Measurements from ENCODE around the gene SORCS2. TPM values are rescaled to one million over a fixed set of nuclear protein-coding genes. Genes with fewer than 3 reads are reported as not detected.

Gene SORCS2
- total and polyA plus RNA-seq, 4 donors: 2.2 to 7.7 (median 2.5) TPM

DNA sequence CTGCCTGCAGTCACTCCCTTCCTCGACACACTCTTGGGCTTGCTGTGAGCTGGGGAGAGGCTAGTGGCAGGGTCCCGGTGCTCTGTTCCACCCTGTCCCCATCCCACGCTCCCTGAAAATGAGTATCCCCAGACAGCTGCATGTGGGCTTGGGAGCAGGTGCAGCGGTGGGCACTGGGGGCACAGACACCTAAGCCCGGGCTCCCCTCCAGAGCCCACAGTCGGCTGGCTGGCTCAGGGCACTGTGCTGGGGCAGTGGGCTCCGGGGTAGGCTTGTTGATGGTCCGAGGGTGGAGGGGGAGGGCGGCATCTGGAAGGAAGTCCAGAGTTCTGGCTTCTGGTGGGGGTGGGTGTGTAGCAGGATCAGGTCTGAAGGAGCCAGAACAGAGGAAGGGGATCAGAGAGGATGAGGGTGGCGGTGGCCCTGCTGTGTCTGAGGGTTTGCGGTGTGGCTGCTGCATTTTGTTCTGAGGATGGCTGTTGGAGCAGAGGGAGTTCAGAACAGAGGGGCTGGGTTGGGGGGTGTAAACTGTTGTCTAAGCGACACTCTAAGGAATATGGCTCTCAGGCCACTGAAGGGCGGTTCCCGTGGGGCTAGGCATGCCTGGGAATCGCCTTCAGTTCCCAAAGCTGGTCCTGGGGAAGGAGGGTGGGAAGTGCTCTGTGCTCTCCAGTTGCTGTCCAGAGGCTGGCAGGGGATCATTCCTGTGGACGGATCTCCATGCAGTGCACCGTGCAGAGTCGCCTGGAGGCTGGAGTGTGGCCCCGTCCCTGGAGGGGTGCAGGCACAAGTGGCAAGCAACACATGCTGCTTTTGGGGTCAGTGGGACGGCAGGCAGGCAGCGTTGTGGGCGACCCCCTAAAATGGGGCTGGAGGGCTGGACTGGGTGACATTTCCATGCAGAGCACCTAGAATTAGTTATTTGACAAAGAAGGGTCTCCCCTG, 114.0 kb downstream of the SORCS2 start:
- peaks cover 0 to 5% (median 0%) of the 10 kb centered on the region in 5 donors for H3K4me1 ChIP-seq (ENCODE audit: control insufficient read depth in 5 of 5, insufficient read depth in 5 of 5, low read length in 5 of 5)
- no peak for DNase-seq
- no peak overlapping the region for H3K27ac ChIP-seq (ENCODE audit: low read depth in 1 of 2, low read length in 1 of 2)
- peaks cover 0 to 3% (median 0%) of the 10 kb centered on the region in 3 donors for H3K27me3 ChIP-seq (ENCODE audit: control insufficient read depth in 3 of 3, insufficient read depth in 3 of 3, low read length in 2 of 3)
- peaks cover 0 to 2% (median 0%) of the 10 kb centered on the region in 4 donors for H3K9me3 ChIP-seq (ENCODE audit: control insufficient read depth in 4 of 4, insufficient read depth in 3 of 4, low read length in 3 of 4)
- no peak overlapping the region for H3K9ac ChIP-seq (ENCODE audit: insufficient read depth in 1 of 2, low read length in 2 of 2)
- WGBS, 2 donors: 66 to 76% methylated on average over 22 of the region's 22 CpGs
- no peak overlapping the region for H3K4me3 ChIP-seq
- TF ChIP-seq, protein P1, sequence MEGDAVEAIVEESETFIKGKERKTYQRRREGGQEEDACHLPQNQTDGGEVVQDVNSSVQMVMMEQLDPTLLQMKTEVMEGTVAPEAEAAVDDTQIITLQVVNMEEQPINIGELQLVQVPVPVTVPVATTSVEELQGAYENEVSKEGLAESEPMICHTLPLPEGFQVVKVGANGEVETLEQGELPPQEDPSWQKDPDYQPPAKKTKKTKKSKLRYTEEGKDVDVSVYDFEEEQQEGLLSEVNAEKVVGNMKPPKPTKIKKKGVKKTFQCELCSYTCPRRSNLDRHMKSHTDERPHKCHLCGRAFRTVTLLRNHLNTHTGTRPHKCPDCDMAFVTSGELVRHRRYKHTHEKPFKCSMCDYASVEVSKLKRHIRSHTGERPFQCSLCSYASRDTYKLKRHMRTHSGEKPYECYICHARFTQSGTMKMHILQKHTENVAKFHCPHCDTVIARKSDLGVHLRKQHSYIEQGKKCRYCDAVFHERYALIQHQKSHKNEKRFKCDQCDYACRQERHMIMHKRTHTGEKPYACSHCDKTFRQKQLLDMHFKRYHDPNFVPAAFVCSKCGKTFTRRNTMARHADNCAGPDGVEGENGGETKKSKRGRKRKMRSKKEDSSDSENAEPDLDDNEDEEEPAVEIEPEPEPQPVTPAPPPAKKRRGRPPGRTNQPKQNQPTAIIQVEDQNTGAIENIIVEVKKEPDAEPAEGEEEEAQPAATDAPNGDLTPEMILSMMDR (IDR thresholded peaks at IDR 0.05; ENCODE audit: control extremely low read depth, extremely low read depth): no peak
- H3K36me3 ChIP-seq (ENCODE audit: control insufficient read depth in 4 of 4, insufficient read depth in 4 of 4, low read length in 4 of 4): no peaks in the 10 kb centered on the region
- ATAC-seq (ENCODE audit: insufficient read depth, low FRiP score): no peak

DNA sequence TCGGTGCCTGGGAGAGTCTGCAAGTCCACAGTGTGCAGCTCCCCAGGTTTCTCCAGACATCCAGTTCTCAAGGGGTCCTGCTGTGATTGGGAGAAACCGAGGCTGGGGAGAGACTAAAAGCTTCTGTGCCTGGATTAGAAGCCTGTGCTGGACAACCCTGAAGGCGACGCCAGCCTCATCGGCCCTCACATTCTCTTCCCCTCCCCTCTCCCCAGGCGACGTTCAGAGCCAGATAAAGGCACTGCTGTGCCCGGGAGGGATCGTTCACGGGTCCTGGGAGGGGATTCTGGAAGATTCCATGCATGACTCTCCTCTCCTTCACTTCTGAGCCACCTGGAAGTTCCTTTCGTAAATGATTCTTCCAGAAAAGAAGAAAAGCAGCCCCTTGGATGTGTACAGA, 114.6 kb downstream of the SORCS2 start:
- 66 to 79% methylated on average over 11 of the region's 11 CpGs for WGBS, 2 donors
- H3K9me3 ChIP-seq (ENCODE audit: control insufficient read depth in 4 of 4, insufficient read depth in 3 of 4, low read length in 3 of 4): peaks cover 0 to 2% (median 0%) of the 10 kb centered on the region in 4 donors
- TF ChIP-seq, protein P1 (IDR thresholded peaks at IDR 0.05; ENCODE audit: control extremely low read depth, extremely low read depth): no peak
- peaks cover 0 to 3% (median 0%) of the 10 kb centered on the region in 3 donors for H3K27me3 ChIP-seq (ENCODE audit: control insufficient read depth in 3 of 3, insufficient read depth in 3 of 3, low read length in 2 of 3)
- no peak overlapping the region for H3K4me3 ChIP-seq
- DNase-seq (no peak), ATAC-seq (ENCODE audit: insufficient read depth, low FRiP score) (no peak)
- H3K36me3 ChIP-seq (ENCODE audit: control insufficient read depth in 4 of 4, insufficient read depth in 4 of 4, low read length in 4 of 4): no peaks in the 10 kb centered on the region
- H3K9ac ChIP-seq (ENCODE audit: insufficient read depth in 1 of 2, low read length in 2 of 2): no peak overlapping the region
- peaks cover 0 to 5% (median 0%) of the 10 kb centered on the region in 5 donors for H3K4me1 ChIP-seq (ENCODE audit: control insufficient read depth in 5 of 5, insufficient read depth in 5 of 5, low read length in 5 of 5)
- H3K27ac ChIP-seq (ENCODE audit: low read depth in 1 of 2, low read length in 1 of 2): no peak overlapping the region

DNA sequence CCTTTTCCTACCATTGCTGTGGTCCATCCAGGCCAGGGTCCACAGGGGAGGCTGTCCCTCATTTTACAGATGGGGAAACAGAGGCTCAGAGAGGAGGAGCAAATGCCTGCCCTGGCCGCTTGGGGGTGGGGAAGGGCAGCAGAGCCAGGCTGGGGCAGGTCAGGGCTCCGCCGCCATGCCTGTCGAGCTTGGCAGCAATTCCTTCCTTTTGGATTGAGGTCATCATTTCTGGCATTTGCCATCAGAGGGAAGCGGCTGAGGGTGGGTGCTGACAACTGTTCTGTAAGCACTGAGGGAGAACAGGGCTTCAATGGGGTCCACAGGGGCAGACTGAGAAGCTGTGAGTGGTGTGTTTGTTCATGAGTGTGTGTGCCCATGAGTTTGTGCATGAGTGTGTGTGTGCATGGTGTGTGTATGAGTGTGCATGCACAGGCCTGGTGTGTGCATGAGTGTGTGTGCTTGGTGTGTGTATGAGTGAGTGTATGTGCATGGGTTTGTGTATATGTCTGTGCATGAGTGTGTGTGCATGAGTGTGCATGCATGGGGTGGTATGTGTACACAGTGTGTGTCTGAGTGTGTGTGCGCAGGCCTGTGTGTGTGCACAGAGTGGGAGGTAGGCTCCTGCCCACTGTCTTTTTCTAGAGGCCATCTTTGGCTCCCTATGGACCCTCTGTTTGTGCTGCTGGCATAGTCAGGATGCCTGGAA, 115.2 kb downstream of the SORCS2 start:
- H3K27me3 ChIP-seq (ENCODE audit: control insufficient read depth in 3 of 3, insufficient read depth in 3 of 3, low read length in 2 of 3): peaks cover 0 to 3% (median 0%) of the 10 kb centered on the region in 3 donors
- DNase-seq (peak in 2 of 3 donors; percentile 29 to 31), ATAC-seq (ENCODE audit: insufficient read depth, low FRiP score) (no peak)
- H3K4me1 ChIP-seq (ENCODE audit: control insufficient read depth in 5 of 5, insufficient read depth in 5 of 5, low read length in 5 of 5): peaks cover 0 to 5% (median under 1%) of the 10 kb centered on the region in 5 donors
- no peaks in the 10 kb centered on the region for H3K9me3 ChIP-seq (ENCODE audit: control insufficient read depth in 4 of 4, insufficient read depth in 3 of 4, low read length in 3 of 4)
- no peak overlapping the region for H3K27ac ChIP-seq (ENCODE audit: low read depth in 1 of 2, low read length in 1 of 2)
- H3K36me3 ChIP-seq (ENCODE audit: control insufficient read depth in 4 of 4, insufficient read depth in 4 of 4, low read length in 4 of 4): no peaks in the 10 kb centered on the region
- TF ChIP-seq, protein P1 (IDR thresholded peaks at IDR 0.05; ENCODE audit: control extremely low read depth, extremely low read depth): no peak
- 70 to 72% methylated on average over 6 of the region's 6 CpGs for WGBS, 2 donors
- H3K4me3 ChIP-seq: no peak overlapping the region
- no peak overlapping the region for H3K9ac ChIP-seq (ENCODE audit: insufficient read depth in 1 of 2, low read length in 2 of 2)
